ENCODE data around the gene PHLDA1.

The PHLDA1 gene

GRCh38 chr12:76031414-76032042 lies at the start of gene PHLDA1:
Gene PHLDA1, minus strand, starts transcription at chr12:76031776.
- peak; percentile 17 for DNase-seq

GRCh38 chr12:76080729-76081415 lies 49.3 kb upstream of the PHLDA1 start:
- DNase-seq = no peak

DNA sequence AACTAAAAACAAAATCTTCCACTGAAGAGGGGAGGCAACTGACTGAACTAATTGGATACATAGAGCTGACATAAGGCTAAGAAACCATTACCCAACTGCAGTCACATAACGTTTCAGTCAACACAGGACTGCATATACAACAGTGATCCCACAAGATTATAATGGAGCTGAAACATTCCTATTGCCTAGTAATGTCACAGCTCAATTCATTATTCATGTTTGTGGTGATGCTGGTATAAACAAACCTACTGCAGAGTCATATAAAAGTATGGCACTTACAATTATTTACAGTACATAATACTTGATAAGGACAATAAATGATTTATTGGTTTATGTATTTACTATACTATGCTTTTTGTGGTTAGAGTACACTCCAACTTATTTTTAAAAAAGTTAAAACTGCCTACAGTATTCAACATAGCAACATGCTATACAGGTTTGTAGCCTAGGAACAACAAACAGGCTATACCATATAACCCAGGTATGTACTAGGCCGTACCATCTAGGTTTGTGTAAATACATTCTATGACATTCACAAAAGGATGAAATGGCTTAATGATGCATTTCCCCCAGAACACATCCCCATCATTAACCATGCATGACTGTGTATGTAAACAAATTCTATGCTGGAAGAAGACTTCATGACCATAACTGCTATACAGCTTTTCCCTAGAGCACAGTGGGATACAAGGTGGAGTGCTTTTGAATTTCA lies 48.6 kb upstream of the PHLDA1 start:
- DNase-seq = peak; percentile 83

GRCh38 chr12:76078748-76079147 lies 47.2 kb upstream of the PHLDA1 start:
- no peak for DNase-seq

DNA sequence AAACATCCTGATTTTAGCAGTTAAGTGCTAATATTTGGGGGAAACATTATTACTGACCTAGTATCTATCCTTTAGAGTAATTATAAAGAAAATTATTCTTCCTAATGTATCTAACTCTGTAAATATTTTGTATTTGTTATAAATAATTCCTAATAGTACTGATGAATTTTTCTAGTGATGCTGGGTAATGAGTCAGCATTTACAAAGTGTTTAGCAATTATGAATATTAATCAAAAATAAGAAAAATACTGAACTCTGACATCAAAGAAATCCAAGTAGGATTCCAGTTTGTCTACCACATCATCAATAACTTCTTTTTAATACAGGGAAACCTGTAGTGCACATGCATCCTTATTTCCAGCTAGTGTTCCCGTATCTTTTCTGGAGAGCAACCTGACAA lies 43.9 kb upstream of the PHLDA1 start:
- DNase-seq = no peak

- no peak for DNase-seq
These were observed 43.2 kb upstream of the PHLDA1 start for GRCh38 chr12:76074701-76075336.

GRCh38 chr12:76073561-76073960 lies 42.0 kb upstream of the PHLDA1 start:
- DNase-seq = no peak

DNA sequence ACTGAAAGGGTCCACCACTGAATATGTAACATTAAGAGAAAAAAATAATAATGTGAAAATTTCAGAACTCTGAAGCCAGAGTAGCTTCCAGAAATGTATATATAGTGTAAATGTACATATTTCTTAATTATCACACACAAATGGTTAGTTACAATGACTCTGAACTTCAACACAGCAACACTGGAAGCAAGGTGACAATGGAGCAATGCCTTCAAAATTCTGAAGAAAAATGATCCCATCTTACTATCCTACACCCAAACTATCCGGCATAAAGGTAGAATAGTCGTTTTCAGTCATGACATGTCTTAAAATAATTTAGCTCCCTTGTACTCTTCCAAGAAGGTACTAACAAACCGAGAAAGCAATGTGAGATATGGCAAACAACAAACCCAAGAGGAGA lies 41.0 kb upstream of the PHLDA1 start:
- DNase-seq = no peak

DNA sequence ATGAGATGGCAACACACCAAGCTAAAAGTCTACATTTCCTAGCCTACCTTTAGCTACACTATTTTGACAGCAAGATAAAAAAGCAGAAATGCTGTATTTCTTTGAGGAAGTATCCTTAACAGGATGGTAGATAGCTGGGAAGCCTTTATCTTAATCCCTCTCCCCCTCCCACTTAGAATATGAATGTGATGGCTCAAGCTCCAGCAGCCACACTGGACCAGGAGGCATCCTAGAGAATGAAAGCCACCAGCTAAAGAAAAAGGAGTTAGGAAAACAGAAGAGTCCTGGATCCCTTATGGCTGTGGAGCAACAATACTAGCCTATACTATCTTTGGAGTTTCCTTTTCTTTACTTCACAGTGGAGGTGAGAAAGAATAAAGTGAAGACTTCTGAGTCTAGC lies 37.8 kb upstream of the PHLDA1 start:
- DNase-seq = no peak

GRCh38 chr12:76065917-76066316 lies 34.3 kb upstream of the PHLDA1 start:
- DNase-seq = no peak

DNA sequence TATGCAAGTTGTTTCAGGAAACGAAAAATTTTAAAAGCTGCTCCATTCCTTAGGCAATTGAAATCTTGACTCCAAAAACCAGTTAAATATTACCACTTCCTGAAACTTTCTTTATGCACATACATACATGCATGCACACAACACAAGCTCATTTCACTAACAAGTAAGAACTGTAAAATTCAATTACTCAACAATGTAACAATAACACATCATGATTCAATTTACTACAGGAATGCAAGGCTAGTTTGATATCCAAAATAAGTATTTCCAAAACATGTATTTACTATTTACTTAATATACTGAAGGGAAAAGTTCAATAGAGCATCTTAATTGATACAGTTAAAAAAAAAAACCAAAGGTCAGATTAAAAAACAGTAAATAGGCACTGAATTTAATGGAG lies 33.3 kb upstream of the PHLDA1 start:
- no peak for DNase-seq

- no peak for DNase-seq
These were observed 28.5 kb upstream of the PHLDA1 start for GRCh38 chr12:76060111-76060510.

DNA sequence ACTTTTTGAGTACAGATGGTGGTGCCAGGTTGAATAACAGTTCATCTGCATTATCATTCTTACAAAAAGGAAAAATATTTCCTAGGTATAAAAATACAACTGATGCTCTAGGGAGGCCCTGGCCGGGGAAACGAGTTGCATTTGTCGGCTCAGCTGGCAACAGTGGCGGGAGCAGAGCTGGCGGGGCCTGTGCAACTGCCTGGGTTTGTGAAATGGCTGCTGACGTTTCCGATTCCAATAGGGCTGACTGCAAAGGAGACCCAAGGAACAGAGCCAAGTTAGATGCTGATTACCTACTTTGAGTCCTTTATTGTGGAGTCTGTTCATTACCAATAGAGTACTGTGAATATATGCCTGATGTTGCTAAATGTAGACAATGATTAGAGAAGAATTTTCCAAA lies 25.8 kb upstream of the PHLDA1 start:
- DNase-seq = no peak

- DNase-seq = no peak
These were observed 23.8 kb upstream of the PHLDA1 start for GRCh38 chr12:76055393-76055792.

GRCh38 chr12:76049575-76050251 lies 18.1 kb upstream of the PHLDA1 start:
- no peak for DNase-seq

DNA sequence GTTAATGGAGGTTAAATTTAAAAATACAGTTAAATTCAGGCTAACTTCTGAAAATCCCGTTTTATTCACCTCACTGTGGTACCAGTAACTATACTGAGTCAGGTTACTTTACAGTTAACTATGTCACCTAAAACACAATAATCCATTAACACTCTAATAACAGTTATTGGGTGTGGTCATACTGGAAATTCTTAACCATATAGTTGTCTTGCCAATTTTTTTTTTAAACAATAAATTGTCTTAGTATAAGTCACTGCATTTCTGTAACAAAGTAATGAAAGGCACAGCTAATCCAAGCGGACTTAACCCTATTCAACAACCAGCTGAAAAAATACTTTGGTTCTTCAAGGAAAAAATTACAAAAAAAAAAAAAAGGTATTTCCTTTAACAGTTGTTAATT lies 16.2 kb upstream of the PHLDA1 start:
- DNase-seq = no peak

GRCh38 chr12:76047060-76047459 lies 15.5 kb upstream of the PHLDA1 start:
- no peak for DNase-seq

DNA sequence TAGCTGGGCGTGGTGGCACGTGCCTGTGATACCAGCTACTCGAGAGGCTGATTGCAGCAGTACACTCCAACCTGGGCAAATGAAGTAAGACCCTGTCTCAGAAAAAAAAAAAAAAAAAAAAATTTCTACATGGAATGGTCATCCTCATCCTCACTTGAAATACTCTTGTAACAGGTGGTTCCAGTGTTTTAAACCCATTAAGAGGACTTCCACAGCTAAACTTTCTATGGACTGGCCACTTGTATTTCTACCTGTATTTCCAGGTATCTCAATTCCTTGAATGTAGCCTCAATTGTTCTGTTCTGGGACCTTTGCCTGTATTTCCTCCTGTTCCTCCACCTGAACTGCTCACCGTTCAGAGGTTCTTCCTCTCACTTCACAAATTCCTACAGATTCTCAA lies 11.8 kb upstream of the PHLDA1 start:
- DNase-seq = no peak

- DNase-seq = no peak
These were observed 10.6 kb upstream of the PHLDA1 start for GRCh38 chr12:76042147-76042546.

- peak; percentile 28 for DNase-seq
These were observed 9.8 kb upstream of the PHLDA1 start for GRCh38 chr12:76041406-76041805.

DNA sequence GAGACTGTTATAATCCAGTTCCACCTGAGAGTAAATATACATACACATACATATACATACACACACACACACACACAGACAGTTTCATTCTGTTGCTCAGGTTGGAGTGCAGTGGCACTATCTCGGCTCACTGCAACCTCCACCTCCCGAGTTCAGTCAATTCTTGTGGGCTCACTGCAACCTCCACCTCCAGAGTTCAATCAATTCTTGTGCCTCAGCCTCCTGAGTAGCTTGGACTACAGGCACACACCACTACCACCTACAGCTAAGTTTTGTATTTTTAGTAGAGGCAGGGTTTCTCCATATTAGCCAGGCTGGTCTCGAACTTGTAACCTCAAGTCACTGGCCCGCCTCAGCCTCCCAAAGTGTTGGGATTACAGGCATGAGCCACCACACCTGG lies 8.9 kb upstream of the PHLDA1 start:
- DNase-seq = no peak

GRCh38 chr12:76038176-76038575 lies 6.6 kb upstream of the PHLDA1 start:
- no peak for DNase-seq

All from NCI-H187 treated with DMSO at 0.1 percent for 48 hours (cell line).